Esophagus squamous epithelium (tissue), 5 donors: Measurements from ENCODE around the gene MPST. TPM values are rescaled to one million over a fixed set of nuclear protein-coding genes. Genes with fewer than 3 reads are reported as not detected.

Experiments
- DNase-seq: peaks from one replicate; lab custom pipeline; 2025; lab: John Stamatoyannopoulos, UW
- H3K27ac ChIP-seq, 4 donors: fragments of 200-600 bp; sonication (generic); one replicate each; pipeline ENCODE4 v1.5.1; 2016 to 2019; ENCODE audit warnings: mild to moderate bottlenecking in 1 of 4
- H3K27me3 ChIP-seq, 4 donors: fragments of 200-600 bp; sonication (generic); 1 replicate in 3 of 4; 2 replicates in 1 of 4; pipeline versions ENCODE4 v1.5.1 to v1.6.0; 2017 to 2021; ENCODE audit warnings: antibody characterized with exemption in 1 of 4
- H3K36me3 ChIP-seq, 3 donors: fragments of 200-600 bp; sonication (generic); one replicate each; pipeline ENCODE4 v1.5.1; 2016 to 2019
- H3K4me1 ChIP-seq, 3 donors: fragments of 200-600 bp; sonication (generic); one replicate each; pipeline ENCODE4 v1.5.1; 2017 to 2019
- H3K4me3 ChIP-seq, 4 donors: fragments of 200-600 bp; sonication (generic); 1 replicate in 3 of 4; 2 replicates in 1 of 4; pipeline ENCODE4 v1.5.1; 2016 to 2019; ENCODE audit warnings: mild to moderate bottlenecking in 2 of 4, moderate library complexity in 1 of 4
- H3K9me3 ChIP-seq, 3 donors: fragments of 200-600 bp; sonication (generic); one replicate each; pipeline ENCODE4 v1.5.1; 2016 to 2019
- POLR2A ChIP-seq, 4 donors: fragments of 450-650 bp; IDR thresholded peaks; one replicate each; pipeline ENCODE4 v1.6.1; 2017; ENCODE audit warnings: antibody characterized with exemption in 4 of 4, mild to moderate bottlenecking in 4 of 4, moderate library complexity in 3 of 4
- WGBS, 2 donors: methylation state at CpG; one replicate each; pipeline ENCODE4 v1.1.5; 2018; 5-methylcytosine and 5-hydroxymethylcytosine counted together
- intact Hi-C: fragments of 100-400 bp; cut with DNase I; formaldehyde crosslinking; loops from one replicate; pipeline ENCODE4 v1.15.0; 2022
- total RNA-seq, 4 donors: library from RNA; depleted of rRNA; stranded (reverse); fragments of >200 nt; gene quantifications; one replicate each; pipeline ENCODE4 v1.1.0, GENCODE V29; 2016
- TF ChIP-seq, protein P1 (sequence below), 6 experiments: fragments of 450-650 bp in 4 of 6; fragments of 200-600 bp in 2 of 6; sonication (generic) in 2 of 6; IDR thresholded peaks; one replicate each; pipeline ENCODE4 v1.5.1; 2016 to 2019; ENCODE audit warnings: antibody characterized with exemption in 6 of 6, mild to moderate bottlenecking in 4 of 6, moderate library complexity in 4 of 6
- donor health status: DM: yes; HTN: yes; CAD: no.

The MPST gene
- total RNA-seq, 4 donors from 2014 or later, result 88.4 to 160 (median 132) TPM

DNA sequence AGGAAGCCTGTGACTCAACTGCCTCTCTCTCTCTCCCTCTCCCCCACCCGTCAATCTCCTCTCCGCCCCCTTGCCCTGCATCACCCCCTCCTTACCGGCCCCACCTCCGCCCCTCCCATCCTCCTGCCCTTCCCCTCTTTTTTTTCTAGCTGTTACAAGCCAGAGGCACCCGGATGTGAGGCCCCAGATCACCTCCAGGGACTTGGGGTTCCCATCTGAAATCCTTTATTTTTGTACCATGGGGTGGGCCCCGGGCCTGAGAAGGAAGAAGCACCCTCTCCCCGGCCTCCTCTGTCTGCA, 42.8 kb downstream of the MPST start:
- intact Hi-C loops, result no loop called here
- Histone ChIP-seq H3K4me3 (no peak overlapping the region), H3K9me3 (no peaks in the 10 kb centered on the region), H3K27me3 (peaks cover 0 to 20% (median 0%) of the 10 kb centered on the region in 4 donors), H3K36me3 (peaks cover 4 to 42% (median 4%) of the 10 kb centered on the region in 3 donors), H3K4me1 (peaks cover 0 to 4% (median 0%) of the 10 kb centered on the region in 3 donors), H3K27ac (no peak overlapping the region)
- TF ChIP-seq POLR2A (IDR thresholded peaks at IDR 0.05), result no peak
- TF ChIP-seq, protein P1, sequence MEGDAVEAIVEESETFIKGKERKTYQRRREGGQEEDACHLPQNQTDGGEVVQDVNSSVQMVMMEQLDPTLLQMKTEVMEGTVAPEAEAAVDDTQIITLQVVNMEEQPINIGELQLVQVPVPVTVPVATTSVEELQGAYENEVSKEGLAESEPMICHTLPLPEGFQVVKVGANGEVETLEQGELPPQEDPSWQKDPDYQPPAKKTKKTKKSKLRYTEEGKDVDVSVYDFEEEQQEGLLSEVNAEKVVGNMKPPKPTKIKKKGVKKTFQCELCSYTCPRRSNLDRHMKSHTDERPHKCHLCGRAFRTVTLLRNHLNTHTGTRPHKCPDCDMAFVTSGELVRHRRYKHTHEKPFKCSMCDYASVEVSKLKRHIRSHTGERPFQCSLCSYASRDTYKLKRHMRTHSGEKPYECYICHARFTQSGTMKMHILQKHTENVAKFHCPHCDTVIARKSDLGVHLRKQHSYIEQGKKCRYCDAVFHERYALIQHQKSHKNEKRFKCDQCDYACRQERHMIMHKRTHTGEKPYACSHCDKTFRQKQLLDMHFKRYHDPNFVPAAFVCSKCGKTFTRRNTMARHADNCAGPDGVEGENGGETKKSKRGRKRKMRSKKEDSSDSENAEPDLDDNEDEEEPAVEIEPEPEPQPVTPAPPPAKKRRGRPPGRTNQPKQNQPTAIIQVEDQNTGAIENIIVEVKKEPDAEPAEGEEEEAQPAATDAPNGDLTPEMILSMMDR (IDR thresholded peaks at IDR 0.05), result no peak
- WGBS, 2 donors, result 41 to 100% methylated on average over 1 to 4 of the region's 7 CpGs
- DNase-seq, result no peak

DNA sequence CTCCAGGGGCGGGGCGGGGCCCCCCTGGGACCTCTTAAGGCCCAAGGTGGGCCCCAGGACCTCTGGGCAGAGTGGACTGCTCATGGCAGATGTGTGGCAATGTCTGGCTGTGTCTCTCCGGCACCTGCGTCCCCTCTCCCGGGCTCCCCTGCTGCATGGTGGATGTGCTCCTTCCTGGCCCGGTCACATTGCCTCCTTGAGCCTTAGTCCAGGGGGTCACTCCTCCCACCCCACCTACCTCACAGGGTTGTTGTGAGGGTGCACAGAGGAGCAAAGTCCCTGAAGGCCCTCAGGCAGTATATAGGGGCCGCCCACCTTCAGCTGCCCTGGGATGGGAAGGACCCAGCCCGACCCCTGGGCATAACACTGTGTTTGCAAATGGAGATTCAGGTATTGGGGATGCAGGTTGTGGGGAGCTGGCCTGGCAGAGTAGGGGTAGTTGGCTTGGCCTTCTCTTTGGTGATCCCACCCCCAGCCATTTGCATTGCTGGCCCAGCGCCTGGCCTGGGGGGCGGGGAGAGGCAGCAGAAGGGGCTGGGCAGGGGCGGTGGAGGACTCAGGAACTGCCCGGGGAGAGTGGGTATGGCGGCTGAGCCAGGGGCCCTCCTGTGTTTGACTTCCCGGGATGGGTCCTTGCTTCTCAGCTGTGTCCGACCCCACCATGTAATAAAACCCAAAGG, 43.3 kb downstream of the MPST start:
- Histone ChIP-seq H3K4me3 (no peak overlapping the region), H3K4me1 (peaks cover 0 to 4% (median 0%) of the 10 kb centered on the region in 3 donors), H3K36me3 (peaks cover 4 to 37% (median 4%) of the 10 kb centered on the region in 3 donors), H3K27me3 (peaks cover 0 to 25% (median 0%) of the 10 kb centered on the region in 4 donors), H3K27ac (no peak overlapping the region), H3K9me3 (no peaks in the 10 kb centered on the region)
- DNase-seq, result no peak
- intact Hi-C loops, result no loop called here
- TF ChIP-seq, protein P1 (IDR thresholded peaks at IDR 0.05), result no peak
- TF ChIP-seq POLR2A (IDR thresholded peaks at IDR 0.05), result no peak
- WGBS, 2 donors, result 69 to 81% methylated on average over 3 to 8 of the region's 15 CpGs

DNA sequence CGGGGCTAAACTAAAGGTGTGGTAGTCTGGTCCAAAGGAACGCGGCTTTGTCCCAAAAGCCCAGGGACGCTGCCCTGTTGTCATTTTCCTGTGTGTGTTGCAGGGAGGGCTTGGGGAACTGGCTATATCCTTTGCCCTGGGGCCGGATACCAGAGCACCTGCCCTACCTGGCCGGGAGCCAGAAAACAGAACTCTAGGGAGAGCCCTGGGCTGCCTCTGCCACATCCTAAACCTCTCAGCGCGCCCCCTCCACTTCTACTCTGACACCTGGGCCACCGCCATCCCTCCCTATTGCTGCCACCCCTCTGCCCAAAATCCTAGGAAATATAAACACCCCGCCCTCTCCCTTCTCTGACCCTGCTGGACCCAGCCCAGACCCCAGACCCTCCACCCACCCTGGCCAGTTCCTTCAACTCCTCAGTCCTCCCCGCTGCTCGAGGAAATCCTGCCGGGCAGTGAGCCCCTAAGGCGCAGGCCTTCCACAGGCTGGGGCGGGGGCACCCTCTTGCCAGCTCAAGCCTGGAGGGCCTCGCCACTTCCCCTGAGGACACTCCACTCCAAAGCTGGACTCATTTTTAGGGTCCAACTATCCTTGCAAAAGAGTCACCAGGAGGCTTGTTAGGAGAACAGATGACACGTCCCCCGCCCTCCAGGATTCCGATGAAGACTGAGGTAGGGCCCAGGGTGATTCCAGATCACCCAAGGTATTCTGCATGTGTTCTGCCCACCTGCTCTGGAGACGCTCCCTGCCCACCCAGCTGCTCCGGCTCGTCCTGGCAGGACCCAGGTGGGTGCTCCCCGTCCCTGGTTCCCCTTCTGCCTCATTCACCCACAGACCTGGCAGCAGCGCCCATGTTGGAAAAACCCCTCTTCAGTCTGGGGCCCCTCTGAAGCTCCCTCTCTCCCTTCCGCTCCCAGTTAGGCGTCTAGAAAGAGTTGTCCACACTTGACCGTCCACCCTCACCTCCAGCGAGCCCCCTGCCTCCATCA, 44.2 kb downstream of the MPST start:
- H3K27me3 ChIP-seq, result peaks cover 0 to 34% (median under 1%) of the 10 kb centered on the region in 4 donors
- H3K27ac ChIP-seq, result no peak overlapping the region
- intact Hi-C loops, result no loop called here
- TF ChIP-seq, protein P1 (IDR thresholded peaks at IDR 0.05), result no peak
- TF ChIP-seq POLR2A (IDR thresholded peaks at IDR 0.05), result no peak
- no peaks in the 10 kb centered on the region for H3K9me3 ChIP-seq
- no peak overlapping the region for H3K4me3 ChIP-seq
- DNase-seq, result no peak
- H3K36me3 ChIP-seq, result peaks cover 4 to 28% (median 4%) of the 10 kb centered on the region in 3 donors
- WGBS, 2 donors, result 82 to 84% methylated on average over 16 to 22 of the region's 28 CpGs
- peaks cover 0 to 7% (median 1%) of the 10 kb centered on the region in 3 donors for H3K4me1 ChIP-seq

DNA sequence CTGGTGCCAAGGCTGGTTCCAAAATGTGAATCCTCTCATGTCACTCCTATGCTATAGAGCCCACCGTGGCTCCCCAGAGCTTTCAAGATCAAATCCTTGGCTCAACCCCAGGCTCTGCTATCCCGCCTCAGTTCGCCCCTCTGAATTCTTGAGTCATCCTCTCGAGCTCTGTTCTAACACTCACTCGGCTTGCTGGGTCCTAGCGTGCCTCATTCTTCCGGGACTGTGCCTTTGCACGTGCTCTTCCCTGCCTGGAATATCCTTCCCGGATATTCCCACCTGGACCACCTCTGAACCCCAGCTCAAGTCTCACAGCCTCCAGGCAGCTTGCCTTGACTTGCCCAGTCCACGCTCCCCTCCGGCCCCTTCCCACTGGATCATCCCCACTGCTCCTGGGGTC, 45.0 kb downstream of the MPST start:
- Histone ChIP-seq H3K4me3 (no peak overlapping the region), H3K27me3 (peaks cover 0 to 42% (median 3%) of the 10 kb centered on the region in 4 donors), H3K4me1 (peaks cover 0 to 12% (median 4%) of the 10 kb centered on the region in 3 donors), H3K9me3 (no peaks in the 10 kb centered on the region), H3K27ac (no peak overlapping the region), H3K36me3 (peaks cover 4 to 20% (median 4%) of the 10 kb centered on the region in 3 donors)
- DNase-seq, result no peak
- intact Hi-C loops, result no loop called here
- TF ChIP-seq POLR2A (IDR thresholded peaks at IDR 0.05), result no peak
- TF ChIP-seq, protein P1 (IDR thresholded peaks at IDR 0.05), result no peak
- 76 to 87% methylated on average over 11 of the region's 11 CpGs for whole genome bisulfite sequencing, 2 donors
